Breast epithelium (tissue), 4 donors: ENCODE results near the gene TGIF2. TPM values are rescaled to one million over a fixed set of nuclear protein-coding genes. Genes with fewer than 3 reads are reported as not detected.

ENCODE experiments used
- DNase-seq, 2 donors: peaks; one replicate each; pipeline ENCODE4 v3.0.0-alpha.2; 2019; ENCODE audit warnings: low spot score in 2 of 2
- H3K27ac ChIP-seq, 2 donors: fragments of 200-600 bp; sonication (generic) in 1 of 2; one replicate each; pipeline ENCODE4 v1.5.1; 2016 to 2019; ENCODE audit warnings: mild to moderate bottlenecking in 1 of 2
- H3K27me3 ChIP-seq, 2 donors: fragments of 200-600 bp; sonication (generic) in 1 of 2; one replicate each; pipeline versions ENCODE4 v1.5.1 to v1.6.0; 2017 to 2019; ENCODE audit warnings: control low read depth in 1 of 2, mild to moderate bottlenecking in 1 of 2
- H3K36me3 ChIP-seq: fragments of 200-600 bp; one replicate; pipeline ENCODE4 v1.5.1; 2019
- H3K4me1 ChIP-seq, 2 donors: fragments of 200-600 bp; sonication (generic); one replicate each; pipeline ENCODE4 v1.5.1; 2016 to 2019; ENCODE audit warnings: control low read depth in 1 of 2
- H3K4me3 ChIP-seq, 3 donors: fragments of 200-600 bp; sonication (generic); 1 replicate in 2 of 3; 2 replicates in 1 of 3; pipeline ENCODE4 v1.5.1; 2016 to 2019; ENCODE audit warnings: mild to moderate bottlenecking in 3 of 3, moderate library complexity in 2 of 3
- H3K9me3 ChIP-seq, 2 donors: fragments of 200-600 bp; sonication (generic) in 1 of 2; one replicate each; pipeline ENCODE4 v1.5.1; 2016 to 2019; ENCODE audit warnings: control low read depth in 1 of 2
- CTCF ChIP-seq, 3 donors: fragments of 450-650 bp; IDR thresholded peaks; one replicate each; pipeline ENCODE4 v1.5.1; 2016 to 2017; ENCODE audit warnings: antibody characterized with exemption in 3 of 3, mild to moderate bottlenecking in 3 of 3, moderate library complexity in 3 of 3
- POLR2A ChIP-seq: fragments of 450-650 bp; IDR thresholded peaks from one replicate; pipeline ENCODE4 v1.6.1; 2016; ENCODE audit warnings: antibody characterized with exemption, mild to moderate bottlenecking, moderate library complexity
- POLR2AphosphoS5 ChIP-seq, 3 donors: sonication (generic); formaldehyde crosslinking; IDR thresholded peaks; one replicate each; pipeline ENCODE4 v1.6.1; 2017; ENCODE audit warnings: antibody characterized with exemption in 3 of 3
- intact Hi-C: fragments of 100-400 bp; cut with DNase I; formaldehyde crosslinking; loops from one replicate; pipeline ENCODE4 v1.15.1; 2023; ENCODE audit warnings: low total_unique reads
- total RNA-seq, 3 donors: library from RNA; depleted of rRNA; stranded (reverse); fragments of >200 nt; gene quantifications; one replicate each; pipeline ENCODE4 v1.1.0, GENCODE V29; 2016

Gene TGIF2
- total RNA-seq, 3 donors from 2014 or later = 9.9 to 14.3 (median 13.4) TPM

GRCh38 chr20:36548704-36549627 lies 24.4 kb upstream of the TGIF2 start:
- no peaks in the 10 kb centered on the region for H3K9me3 ChIP-seq
- no peaks in the 10 kb centered on the region for H3K27me3 ChIP-seq
- DNase-seq = no peak
- H3K4me3 ChIP-seq = no peak overlapping the region
- intact Hi-C loops = no loop called here
- H3K36me3 ChIP-seq = no peaks in the 10 kb centered on the region
- H3K27ac ChIP-seq = peak overlapping the region in 1 of 2 donors; percentile 68
- peaks cover 0 to 7% of the 10 kb centered on the region in 2 donors for H3K4me1 ChIP-seq
- no peak for TF ChIP-seq POLR2AphosphoS5 (IDR thresholded peaks at IDR 0.05)
- no peak for TF ChIP-seq POLR2A
- TF ChIP-seq CTCF (IDR thresholded peaks at IDR 0.05) = no peak

- H3K27ac ChIP-seq = peak overlapping the region in 1 of 2 donors; percentile 68
- intact Hi-C loops = no loop called here
- no peak for DNase-seq
- H3K4me3 ChIP-seq = no peak overlapping the region
- H3K9me3 ChIP-seq = no peaks in the 10 kb centered on the region
- no peaks in the 10 kb centered on the region for H3K36me3 ChIP-seq
- H3K27me3 ChIP-seq = no peaks in the 10 kb centered on the region
- no peak for TF ChIP-seq POLR2A
- TF ChIP-seq POLR2AphosphoS5 (IDR thresholded peaks at IDR 0.05) = peak in 1 of 3 donors; percentile 39
- H3K4me1 ChIP-seq = peaks cover 0 to under 1% of the 10 kb centered on the region in 2 donors
Measured at GRCh38 chr20:36549628-36549941, 23.8 kb upstream of the TGIF2 start.

- Histone ChIP-seq H3K27ac (peak overlapping the region; percentile 54 to 68), H3K4me3 (no peak overlapping the region), H3K9me3 (no peaks in the 10 kb centered on the region), H3K27me3 (no peaks in the 10 kb centered on the region), H3K36me3 (no peaks in the 10 kb centered on the region), H3K4me1 (no peaks in the 10 kb centered on the region)
- DNase-seq = no peak
- no peak for TF ChIP-seq POLR2AphosphoS5 (IDR thresholded peaks at IDR 0.05)
- TF ChIP-seq POLR2A = no peak
- no peak for TF ChIP-seq CTCF (IDR thresholded peaks at IDR 0.05)
- intact Hi-C loops = no loop called here
Measured at GRCh38 chr20:36549942-36550789, 23.2 kb upstream of the TGIF2 start.

GRCh38 chr20:36550790-36551299 lies 22.6 kb upstream of the TGIF2 start:
- H3K36me3 ChIP-seq = no peaks in the 10 kb centered on the region
- no peak for DNase-seq
- H3K27ac ChIP-seq = peak overlapping the region; percentile 54 to 68
- no peak overlapping the region for H3K4me3 ChIP-seq
- intact Hi-C loops = no loop called here
- no peaks in the 10 kb centered on the region for H3K4me1 ChIP-seq
- no peaks in the 10 kb centered on the region for H3K9me3 ChIP-seq
- H3K27me3 ChIP-seq = no peaks in the 10 kb centered on the region
- peak in 1 of 3 donors; percentile 18 for TF ChIP-seq POLR2AphosphoS5 (IDR thresholded peaks at IDR 0.05)
- TF ChIP-seq CTCF (IDR thresholded peaks at IDR 0.05) = no peak

- no peak overlapping the region for H3K27ac ChIP-seq
- no peaks in the 10 kb centered on the region for H3K4me1 ChIP-seq
- DNase-seq = no peak
- TF ChIP-seq POLR2AphosphoS5 (IDR thresholded peaks at IDR 0.05) = no peak
- no peak for TF ChIP-seq CTCF (IDR thresholded peaks at IDR 0.05)
- TF ChIP-seq POLR2A = no peak
- intact Hi-C loops = no loop called here
- no peaks in the 10 kb centered on the region for H3K36me3 ChIP-seq
- no peak overlapping the region for H3K4me3 ChIP-seq
- no peaks in the 10 kb centered on the region for H3K9me3 ChIP-seq
- H3K27me3 ChIP-seq = no peaks in the 10 kb centered on the region
Measured at GRCh38 chr20:36555248-36555647, 18.1 kb upstream of the TGIF2 start.
